CD4-positive, alpha-beta memory T cell (primary cell): ENCODE results near the gene DUSP22. TPM values are rescaled to one million over a fixed set of nuclear protein-coding genes. Genes with fewer than 3 reads are reported as not detected.

Experiments
- CTCF ChIA-PET: fragments of 350-600 bp; sonication (Branson Sonifier 250); formaldehyde crosslinking; loops from one replicate; lab custom pipeline; 2021; ENCODE audit warnings: inconsistent platforms; ENCODE audit not compliant: partially characterized antibody; lab: Charles Lee
- POLR2A ChIA-PET: fragments of 350-600 bp; sonication (Branson Sonifier 250); formaldehyde crosslinking; loops from one replicate; lab custom pipeline; 2021; ENCODE audit not compliant: partially characterized antibody; lab: Charles Lee
- DNase-seq, 5 donors: peaks; one replicate each; pipeline versions ENCODE4 v3.0.0 to v3.0.0-alpha.2; 2020 to 2022; ENCODE audit warnings: mixed read lengths in 1 of 5
- H3K27ac ChIP-seq: one replicate; pipeline ENCODE4 v1.7.0; 2013; ENCODE audit warnings: low read depth, low read length
- H3K27me3 ChIP-seq: 2 replicates; pipeline ENCODE4 v1.7.0; 2013; ENCODE audit warnings: mild to moderate bottlenecking, low read length, moderate library complexity; ENCODE audit not compliant: insufficient read depth
- H3K36me3 ChIP-seq: 2 replicates; pipeline ENCODE4 v1.7.0; 2013; ENCODE audit warnings: mild to moderate bottlenecking, low read length, moderate library complexity; ENCODE audit not compliant: insufficient read depth
- H3K4me1 ChIP-seq: 2 replicates; pipeline ENCODE4 v1.7.0; 2013; ENCODE audit warnings: mild to moderate bottlenecking, low read length, moderate library complexity; ENCODE audit not compliant: insufficient read depth
- H3K4me3 ChIP-seq, 2 donors: one replicate each; pipeline ENCODE4 v1.7.0; 2013; ENCODE audit warnings: low read length in 2 of 2, mild to moderate bottlenecking in 1 of 2
- H3K9me3 ChIP-seq, 2 donors: one replicate each; pipeline ENCODE4 v1.7.0; 2013; ENCODE audit warnings: low read length in 2 of 2, control low read depth in 1 of 2; ENCODE audit not compliant: control insufficient read depth in 1 of 2
- H3K27ac Mint-ChIP-seq, 7 donors: one replicate each; pipeline ENCODE4 v1.8.0; 2020 to 2021; ENCODE audit warnings: mixed read lengths in 7 of 7, mild to moderate bottlenecking in 6 of 7, inconsistent platforms in 3 of 7, moderate library complexity in 3 of 7
- H3K27me3 Mint-ChIP-seq, 2 donors: one replicate each; pipeline ENCODE4 v1.8.0; 2020 to 2021; ENCODE audit warnings: mixed read lengths in 2 of 2
- H3K36me3 Mint-ChIP-seq, 2 donors: one replicate each; pipeline ENCODE4 v1.8.0; 2020 to 2021; ENCODE audit warnings: mixed read lengths in 2 of 2, inconsistent platforms in 1 of 2, mild to moderate bottlenecking in 1 of 2
- H3K4me1 Mint-ChIP-seq, 4 donors: one replicate each; pipeline ENCODE4 v1.8.0; 2020 to 2021; ENCODE audit warnings: mixed read lengths in 4 of 4, mild to moderate bottlenecking in 1 of 4
- H3K4me3 Mint-ChIP-seq, 8 donors: one replicate each; pipeline ENCODE4 v1.8.0; 2020 to 2021; ENCODE audit warnings: mixed read lengths in 8 of 8, mild to moderate bottlenecking in 7 of 8, moderate library complexity in 6 of 8, inconsistent platforms in 3 of 8
- H3K9me3 Mint-ChIP-seq, 8 donors: one replicate each; pipeline ENCODE4 v1.8.0; 2020 to 2021; ENCODE audit warnings: mixed read lengths in 8 of 8, mild to moderate bottlenecking in 5 of 8, inconsistent platforms in 3 of 8, moderate library complexity in 1 of 8
- intact Hi-C: fragments of 100-400 bp; cut with micrococcal nuclease; formaldehyde crosslinking; loops from one replicate; pipeline ENCODE4 v1.15.1; 2023
- polyA plus RNA-seq, 2 donors: library from polyadenylated mRNA; unstranded; fragments of 300-500 nt; fragmentation: Illumina TruSeq; gene quantifications; one replicate each; pipeline ENCODE4 v1.2.3, GENCODE V29; 2021
- total RNA-seq, 2 experiments: library from RNA; stranded (reverse); gene quantifications; one replicate each; pipeline ENCODE4 v1.2.3, GENCODE V29; 2021

DUSP22 gene
- total and polyA plus RNA-seq, 4 experiments from 2014 or later: 32.8 to 49.4 (median 38.9) TPM

DNA sequence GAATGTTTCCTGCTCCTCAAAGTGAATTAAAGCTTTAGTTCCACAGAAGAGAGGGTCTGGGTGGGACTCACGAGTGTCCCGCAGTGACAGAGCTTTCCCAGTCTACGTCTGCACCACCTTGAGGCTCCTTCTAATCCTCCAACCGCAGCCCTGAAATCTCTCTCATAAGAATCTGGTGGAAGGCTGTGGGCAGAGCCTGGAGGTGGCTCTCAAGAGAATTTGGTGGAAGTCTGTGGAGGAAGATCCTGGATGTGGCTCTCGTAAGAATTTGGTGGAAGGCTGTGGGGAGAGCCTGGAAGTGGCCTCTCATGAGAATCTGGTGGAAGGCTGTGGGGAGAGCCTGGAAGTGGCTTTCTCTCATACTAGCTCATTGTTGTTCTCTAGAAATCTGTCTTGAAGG lies 13.8 kb upstream of the DUSP22 start:
- no peaks in the 10 kb centered on the region for H3K27me3 Mint-ChIP-seq
- no peak overlapping the region for H3K4me3 ChIP-seq
- no peaks in the 10 kb centered on the region for H3K36me3 ChIP-seq
- H3K4me1 Mint-ChIP-seq: no peaks in the 10 kb centered on the region
- intact Hi-C loops: no loop called here
- H3K4me1 ChIP-seq: no peaks in the 10 kb centered on the region
- CTCF ChIA-PET: no interaction called here
- POLR2A ChIA-PET: no interaction called here
- no peak for DNase-seq
- no peak overlapping the region for H3K27ac Mint-ChIP-seq
- H3K27me3 ChIP-seq: no peaks in the 10 kb centered on the region
- no peaks in the 10 kb centered on the region for H3K9me3 ChIP-seq
- no peak overlapping the region for H3K27ac ChIP-seq
- peaks cover 0 to 7% (median 0%) of the 10 kb centered on the region in 8 donors for H3K9me3 Mint-ChIP-seq
- no peak overlapping the region for H3K4me3 Mint-ChIP-seq
- no peaks in the 10 kb centered on the region for H3K36me3 Mint-ChIP-seq

DNA sequence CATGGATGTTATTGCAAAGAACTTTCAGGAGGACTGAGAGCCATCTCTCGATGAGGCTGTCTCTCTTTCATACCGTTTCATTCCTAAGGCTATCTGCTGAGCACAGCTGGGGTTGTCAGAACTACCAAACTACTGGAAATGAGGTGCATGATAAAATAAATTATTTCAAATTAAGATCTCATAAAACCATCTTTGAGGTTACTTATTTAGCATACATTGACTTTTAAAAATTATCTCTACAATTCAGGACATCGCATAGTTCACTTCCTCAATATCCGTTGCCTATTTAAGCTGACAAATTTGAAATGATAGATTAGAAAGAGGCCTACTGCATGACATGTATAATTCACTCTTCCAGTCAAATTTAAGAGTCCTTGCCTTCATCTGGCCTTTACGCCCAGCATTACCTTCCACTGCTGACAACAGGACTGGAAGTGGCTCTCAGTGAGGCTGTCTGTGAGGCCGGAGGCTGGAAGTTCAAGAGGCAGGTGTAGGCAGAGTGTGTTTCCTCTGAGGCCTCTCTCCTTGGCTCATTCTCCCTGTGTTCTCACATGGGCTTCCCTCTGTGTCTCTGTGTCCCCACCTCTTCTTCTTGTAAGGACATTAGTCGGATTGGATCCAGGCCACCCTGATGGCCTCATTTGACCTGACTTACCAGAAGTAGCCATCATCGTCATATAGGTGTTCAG lies 12.8 kb upstream of the DUSP22 start:
- ChIA-PET CTCF (no interaction called here), POLR2A (no interaction called here)
- Histone ChIP-seq H3K27ac (no peak overlapping the region), H3K27me3 (no peaks in the 10 kb centered on the region), H3K4me1 (no peaks in the 10 kb centered on the region), H3K36me3 (no peaks in the 10 kb centered on the region), H3K9me3 (no peaks in the 10 kb centered on the region), H3K4me3 (no peak overlapping the region)
- H3K4me1 Mint-ChIP-seq: no peaks in the 10 kb centered on the region
- DNase-seq: no peak
- H3K27ac Mint-ChIP-seq: no peak overlapping the region
- no peaks in the 10 kb centered on the region for H3K36me3 Mint-ChIP-seq
- H3K9me3 Mint-ChIP-seq: peaks cover 0 to 7% (median 0%) of the 10 kb centered on the region in 8 donors
- no peaks in the 10 kb centered on the region for H3K27me3 Mint-ChIP-seq
- intact Hi-C loops: no loop called here
- no peak overlapping the region for H3K4me3 Mint-ChIP-seq

DNA sequence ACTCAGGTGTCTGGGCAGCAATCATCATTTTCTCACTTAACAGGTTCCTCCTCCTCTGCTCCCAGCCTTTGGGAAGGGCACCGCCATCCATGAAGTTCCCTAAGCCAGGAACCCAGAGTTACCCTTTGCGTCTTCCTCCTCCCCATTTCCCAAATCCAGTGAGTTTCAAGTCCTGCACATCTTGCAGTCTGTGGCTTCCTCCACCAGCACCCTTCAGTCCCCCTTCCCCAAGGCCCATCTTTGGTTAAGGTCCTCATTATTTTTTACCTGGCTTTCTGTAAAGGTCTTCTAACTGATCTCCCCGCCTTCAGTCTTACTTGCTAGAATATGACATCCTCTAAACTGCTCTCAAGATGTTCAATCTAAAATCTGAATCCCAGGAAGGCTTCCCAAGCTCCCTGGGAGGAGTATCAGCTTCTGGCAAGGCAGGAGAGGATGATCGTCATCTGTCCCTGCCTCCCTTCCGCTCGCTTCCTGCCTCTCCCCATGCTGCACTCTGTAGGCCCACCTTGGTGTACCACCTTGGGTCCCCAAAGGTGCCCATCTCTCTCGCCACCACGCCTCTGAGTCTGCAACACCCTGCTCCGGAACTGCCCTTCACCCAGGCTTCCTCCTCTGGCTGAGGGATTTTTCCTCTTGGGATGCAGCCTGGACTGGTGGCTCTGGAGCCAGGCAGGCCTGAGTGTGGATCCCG lies 11.4 kb upstream of the DUSP22 start:
- H3K27ac ChIP-seq: no peak overlapping the region
- Mint-ChIP-seq H3K27me3 (no peaks in the 10 kb centered on the region), H3K4me1 (peaks cover 4 to 11% (median 7%) of the 10 kb centered on the region in 4 donors), H3K27ac (no peak overlapping the region), H3K4me3 (no peak overlapping the region), H3K9me3 (peaks cover 0 to 7% (median 0%) of the 10 kb centered on the region in 8 donors), H3K36me3 (no peaks in the 10 kb centered on the region)
- no peaks in the 10 kb centered on the region for H3K9me3 ChIP-seq
- POLR2A ChIA-PET: no interaction called here
- no peaks in the 10 kb centered on the region for H3K27me3 ChIP-seq
- no peaks in the 10 kb centered on the region for H3K36me3 ChIP-seq
- CTCF ChIA-PET: no interaction called here
- no peak for DNase-seq
- no peaks in the 10 kb centered on the region for H3K4me1 ChIP-seq
- H3K4me3 ChIP-seq: no peak overlapping the region
- intact Hi-C loops: no loop called here

DNA sequence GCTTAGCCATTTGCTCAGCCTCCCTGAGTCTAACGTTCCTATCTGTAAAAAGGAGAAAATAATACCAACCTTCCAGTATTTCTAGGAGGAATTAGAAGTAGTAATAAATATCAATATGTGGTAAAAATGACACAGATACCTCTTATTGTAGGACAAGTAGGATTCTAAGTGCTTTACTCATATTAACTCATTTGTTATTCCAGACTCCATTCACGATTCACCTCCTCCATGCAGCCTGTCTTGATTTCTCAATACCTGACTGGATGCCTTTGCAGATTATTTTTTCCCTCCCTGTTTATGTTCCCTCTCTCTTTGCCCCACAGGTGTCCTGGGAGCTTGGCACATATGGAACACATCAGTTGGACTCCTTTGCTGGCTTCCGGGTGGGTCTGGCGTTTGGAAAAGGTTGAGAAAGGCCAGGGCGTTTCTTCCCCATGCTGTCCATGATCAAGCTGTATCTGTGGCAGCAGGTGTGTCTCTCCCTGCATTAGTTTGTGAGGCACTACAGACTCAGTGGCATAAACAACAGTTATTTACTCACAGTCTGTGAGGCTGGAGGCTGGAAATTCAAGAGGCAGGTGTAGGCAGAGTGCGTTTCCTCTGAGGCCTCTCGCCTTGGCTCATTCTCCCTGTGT lies 10.7 kb upstream of the DUSP22 start:
- no peaks in the 10 kb centered on the region for H3K9me3 ChIP-seq
- no peaks in the 10 kb centered on the region for H3K4me1 ChIP-seq
- H3K4me3 ChIP-seq: no peak overlapping the region
- no peak overlapping the region for H3K27ac ChIP-seq
- CTCF ChIA-PET: no interaction called here
- no peak overlapping the region for H3K27ac Mint-ChIP-seq
- POLR2A ChIA-PET: no interaction called here
- no peak for DNase-seq
- no peaks in the 10 kb centered on the region for H3K27me3 Mint-ChIP-seq
- intact Hi-C loops: no loop called here
- H3K9me3 Mint-ChIP-seq: peaks cover 0 to 7% (median 0%) of the 10 kb centered on the region in 8 donors
- H3K36me3 ChIP-seq: no peaks in the 10 kb centered on the region
- peaks cover 4 to 11% (median 7%) of the 10 kb centered on the region in 4 donors for H3K4me1 Mint-ChIP-seq
- H3K36me3 Mint-ChIP-seq: no peaks in the 10 kb centered on the region
- no peak overlapping the region for H3K4me3 Mint-ChIP-seq
- no peaks in the 10 kb centered on the region for H3K27me3 ChIP-seq

DNA sequence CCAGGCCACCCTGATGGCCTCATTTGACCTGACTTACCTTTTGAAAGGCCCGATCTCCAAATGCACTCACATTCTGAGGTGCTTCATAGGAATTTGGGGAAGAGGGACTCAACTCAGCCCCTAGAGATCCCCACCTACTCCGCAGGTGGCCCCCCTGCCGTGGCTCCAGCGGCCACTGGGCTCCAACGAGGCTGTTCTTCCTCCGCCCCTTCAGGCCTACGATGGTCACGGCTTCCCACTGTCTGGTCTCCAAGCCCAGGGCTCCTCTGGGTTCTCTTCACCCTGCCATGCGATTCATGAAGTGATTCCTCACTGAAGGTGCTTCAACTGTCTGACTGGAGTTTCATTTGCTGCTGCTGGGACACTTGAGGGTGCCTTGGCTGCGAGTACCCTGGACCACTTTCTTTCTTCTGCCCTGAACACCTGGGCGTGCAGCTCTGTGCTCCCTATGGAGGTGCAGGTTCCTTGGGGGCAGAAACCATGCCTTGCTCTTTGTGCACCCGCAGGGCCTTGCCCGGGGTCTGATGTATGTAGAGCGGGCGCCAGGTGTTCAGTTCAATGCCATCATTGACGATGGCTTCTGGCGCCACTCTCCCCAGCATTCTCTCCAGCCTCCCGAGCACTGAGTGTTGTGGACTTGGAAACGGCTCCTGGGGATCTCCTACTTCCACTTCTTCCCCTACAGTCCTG lies 10.0 kb upstream of the DUSP22 start:
- peaks cover 0 to 7% (median 0%) of the 10 kb centered on the region in 8 donors for H3K9me3 Mint-ChIP-seq
- Histone ChIP-seq H3K27ac (no peak overlapping the region), H3K4me3 (no peak overlapping the region), H3K27me3 (no peaks in the 10 kb centered on the region), H3K9me3 (no peaks in the 10 kb centered on the region), H3K4me1 (no peaks in the 10 kb centered on the region), H3K36me3 (no peaks in the 10 kb centered on the region)
- no peaks in the 10 kb centered on the region for H3K36me3 Mint-ChIP-seq
- no peak overlapping the region for H3K27ac Mint-ChIP-seq
- POLR2A ChIA-PET: no interaction called here
- no peak overlapping the region for H3K4me3 Mint-ChIP-seq
- no peaks in the 10 kb centered on the region for H3K27me3 Mint-ChIP-seq
- intact Hi-C loops: no loop called here
- CTCF ChIA-PET: no interaction called here
- DNase-seq: no peak
- peaks cover 6 to 13% (median 9%) of the 10 kb centered on the region in 4 donors for H3K4me1 Mint-ChIP-seq

DNA sequence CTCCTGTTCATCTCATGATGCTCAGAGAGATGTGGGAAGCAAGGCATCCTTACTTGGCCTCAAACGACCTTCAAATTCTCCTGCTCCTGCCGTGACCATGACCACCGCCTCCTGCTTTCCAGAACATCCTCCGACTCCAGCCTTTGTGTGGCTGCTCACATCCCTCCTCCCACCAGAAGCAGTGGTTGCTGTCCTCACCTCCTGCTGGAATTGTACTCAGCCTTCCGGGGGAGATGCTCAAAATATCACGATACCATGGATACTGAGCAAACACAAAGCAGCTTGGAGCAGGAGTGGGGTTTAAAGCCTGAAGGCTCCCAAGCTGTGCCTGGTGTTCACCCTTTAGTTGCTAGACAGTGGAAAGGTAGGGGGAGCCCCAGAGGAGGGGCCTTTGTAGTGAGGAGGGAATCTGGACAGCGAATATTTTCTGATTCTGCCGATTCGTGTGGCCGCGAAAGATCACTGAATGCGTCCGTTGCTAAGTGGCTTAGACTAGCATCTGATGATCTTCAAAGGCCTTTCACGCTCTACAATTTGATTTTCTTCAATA lies 9.3 kb upstream of the DUSP22 start:
- Histone ChIP-seq H3K4me1 (no peaks in the 10 kb centered on the region), H3K36me3 (no peaks in the 10 kb centered on the region), H3K27me3 (no peaks in the 10 kb centered on the region), H3K4me3 (no peak overlapping the region), H3K27ac (no peak overlapping the region), H3K9me3 (no peaks in the 10 kb centered on the region)
- no peaks in the 10 kb centered on the region for H3K27me3 Mint-ChIP-seq
- intact Hi-C loops: no loop called here
- ChIA-PET CTCF (no interaction called here), POLR2A (no interaction called here)
- peaks cover 6 to 18% (median 9%) of the 10 kb centered on the region in 4 donors for H3K4me1 Mint-ChIP-seq
- no peak overlapping the region for H3K4me3 Mint-ChIP-seq
- no peaks in the 10 kb centered on the region for H3K36me3 Mint-ChIP-seq
- no peak overlapping the region for H3K27ac Mint-ChIP-seq
- no peak for DNase-seq
- H3K9me3 Mint-ChIP-seq: peaks cover 0 to 6% (median 0%) of the 10 kb centered on the region in 8 donors
